Measurements from ENCODE around the gene POFUT1.

POFUT1 gene

GRCh38 chr20:32179934-32180333 is 27.7 kb upstream of the POFUT1 start:
- Histone ChIP-seq H3K4me1 (no peaks in the 10 kb centered on the region), H3K27ac (no peak overlapping the region), H3K36me3 (ENCODE audit: control insufficient read depth, insufficient read depth, low read length) (no peaks in the 10 kb centered on the region), H3K27me3 (ENCODE audit: control insufficient read depth, insufficient read depth, low read length) (no peaks in the 10 kb centered on the region), H3K9ac (no peak overlapping the region), H2AFZ (no peak overlapping the region), H3K4me2 (ENCODE audit: low read length) (no peak overlapping the region), H3K4me3 (ENCODE audit: low read depth, low read length) (no peak overlapping the region), H3K79me2 (peaks cover 3% of the 10 kb centered on the region), H3K9me3 (ENCODE audit: control insufficient read depth, low read length) (no peaks in the 10 kb centered on the region)
- TF ChIP-seq CTCF (IDR thresholded peaks at IDR 0.05): no peak

- Histone ChIP-seq H3K4me3 (ENCODE audit: low read depth, low read length) (no peak overlapping the region), H3K4me2 (ENCODE audit: low read length) (no peak overlapping the region), H3K9ac (no peak overlapping the region), H2AFZ (no peak overlapping the region), H3K9me3 (ENCODE audit: control insufficient read depth, low read length) (no peaks in the 10 kb centered on the region), H3K4me1 (no peaks in the 10 kb centered on the region), H3K36me3 (ENCODE audit: control insufficient read depth, insufficient read depth, low read length) (no peaks in the 10 kb centered on the region), H3K79me2 (peaks cover 3% of the 10 kb centered on the region), H3K27me3 (ENCODE audit: control insufficient read depth, insufficient read depth, low read length) (no peaks in the 10 kb centered on the region), H3K27ac (no peak overlapping the region)
- TF ChIP-seq CTCF (IDR thresholded peaks at IDR 0.05): no peak
These were observed 26.1 kb upstream of the POFUT1 start for GRCh38 chr20:32181606-32182005.

DNA sequence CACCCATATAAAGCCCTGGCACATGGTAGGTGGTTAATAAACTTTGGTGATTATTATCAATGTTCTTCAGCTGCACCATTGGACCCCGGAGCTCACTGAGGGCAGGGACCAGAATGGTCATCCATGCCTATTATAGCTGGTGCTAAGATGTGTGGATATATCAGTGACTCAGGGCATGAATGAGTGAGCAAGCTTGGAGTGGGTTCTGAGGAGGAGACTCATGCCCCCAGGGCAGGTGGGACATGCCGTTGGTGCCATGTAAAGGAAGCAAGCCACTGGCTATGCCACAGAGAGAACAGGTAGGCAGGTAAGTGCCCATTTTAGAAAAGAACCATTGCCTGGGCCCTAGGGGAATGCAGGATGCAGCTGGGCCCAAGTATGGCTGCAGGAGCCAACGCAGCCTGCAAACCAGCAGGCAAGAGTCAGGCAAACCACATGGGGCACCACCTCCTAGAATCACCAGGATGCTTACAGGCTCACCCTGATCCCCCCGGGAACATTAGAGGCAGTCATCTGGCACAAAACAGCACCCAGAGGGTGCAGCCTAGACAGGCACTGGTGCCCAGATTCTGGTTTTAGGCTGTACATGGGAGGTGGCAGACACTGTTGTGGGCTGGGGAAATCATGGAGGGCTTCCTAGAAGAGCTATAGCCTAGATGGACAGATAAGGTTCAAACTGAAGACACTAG is 23.6 kb upstream of the POFUT1 start:
- no peak overlapping the region for H3K4me3 ChIP-seq (ENCODE audit: low read depth, low read length)
- H3K27ac ChIP-seq: no peak overlapping the region
- no peak for TF ChIP-seq CTCF (IDR thresholded peaks at IDR 0.05)
- no peaks in the 10 kb centered on the region for H3K27me3 ChIP-seq (ENCODE audit: control insufficient read depth, insufficient read depth, low read length)
- H3K9ac ChIP-seq: no peak overlapping the region
- no peak overlapping the region for H2AFZ ChIP-seq
- no peaks in the 10 kb centered on the region for H3K9me3 ChIP-seq (ENCODE audit: control insufficient read depth, low read length)
- H3K4me2 ChIP-seq (ENCODE audit: low read length): no peak overlapping the region
- peaks cover 7% of the 10 kb centered on the region for H3K79me2 ChIP-seq
- H3K36me3 ChIP-seq (ENCODE audit: control insufficient read depth, insufficient read depth, low read length): no peaks in the 10 kb centered on the region
- H3K4me1 ChIP-seq: peaks cover 7% of the 10 kb centered on the region

DNA sequence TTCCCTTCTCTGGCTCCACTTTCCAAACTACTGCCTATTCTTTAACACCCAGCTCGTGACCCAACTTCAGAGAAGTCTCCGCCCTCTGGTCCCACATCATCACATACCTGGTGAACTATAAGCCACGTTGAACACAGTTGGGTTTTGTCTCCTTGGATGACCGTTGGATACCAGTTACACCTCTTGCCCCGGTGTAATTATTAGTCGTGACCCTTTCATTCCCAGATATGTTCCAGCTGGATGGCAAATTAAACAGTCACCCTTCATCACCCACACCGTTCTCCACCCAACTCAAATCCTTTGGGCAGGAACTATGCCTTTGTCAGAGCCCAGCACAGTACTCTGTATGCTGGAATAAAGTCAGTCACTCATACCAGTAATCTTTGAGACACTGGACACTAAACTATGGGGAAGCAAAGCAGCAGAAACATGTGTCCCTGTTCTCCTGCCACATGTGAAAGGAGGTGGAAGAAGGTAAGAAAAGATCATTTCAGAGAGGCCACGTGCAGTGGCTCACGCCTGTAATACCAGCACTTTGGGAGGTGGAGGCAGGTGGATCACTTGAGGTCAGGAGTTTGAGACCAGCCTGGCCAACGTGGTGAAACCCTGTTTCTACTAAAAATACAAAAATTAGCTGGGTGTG is 22.6 kb upstream of the POFUT1 start:
- Histone ChIP-seq H2AFZ (no peak overlapping the region), H3K4me1 (peaks cover 12% of the 10 kb centered on the region), H3K9me3 (ENCODE audit: control insufficient read depth, low read length) (no peaks in the 10 kb centered on the region), H3K4me3 (ENCODE audit: low read depth, low read length) (no peak overlapping the region), H3K27ac (no peak overlapping the region), H3K79me2 (peaks cover 7% of the 10 kb centered on the region), H3K36me3 (ENCODE audit: control insufficient read depth, insufficient read depth, low read length) (no peaks in the 10 kb centered on the region), H3K27me3 (ENCODE audit: control insufficient read depth, insufficient read depth, low read length) (no peaks in the 10 kb centered on the region), H3K9ac (no peak overlapping the region), H3K4me2 (ENCODE audit: low read length) (no peak overlapping the region)
- TF ChIP-seq CTCF (IDR thresholded peaks at IDR 0.05): no peak

- Histone ChIP-seq H3K9ac (no peak overlapping the region), H3K79me2 (peaks cover 7% of the 10 kb centered on the region), H3K4me2 (ENCODE audit: low read length) (no peak overlapping the region), H3K9me3 (ENCODE audit: control insufficient read depth, low read length) (no peaks in the 10 kb centered on the region), H3K27ac (no peak overlapping the region), H3K4me3 (ENCODE audit: low read depth, low read length) (no peak overlapping the region), H3K36me3 (ENCODE audit: control insufficient read depth, insufficient read depth, low read length) (no peaks in the 10 kb centered on the region), H3K27me3 (ENCODE audit: control insufficient read depth, insufficient read depth, low read length) (no peaks in the 10 kb centered on the region), H3K4me1 (peaks cover 17% of the 10 kb centered on the region), H2AFZ (no peak overlapping the region)
- no peak for TF ChIP-seq CTCF (IDR thresholded peaks at IDR 0.05)
These were observed 21.2 kb upstream of the POFUT1 start for GRCh38 chr20:32186506-32186905.
